Fibroblast of gingiva (primary cell): Measurements from ENCODE around the gene S100A6.
A peak's percentile ranks its signal among the peaks of the same experiment; 100 is the strongest.
"Not testable (repeated sequence)": the region's sequence is repeated elsewhere in the genome, so short reads cannot be mapped to it uniquely, and the experiment has no call there.

Experiments used
- DNase-seq: peaks from one replicate; pipeline ENCODE4 v3.0.0-alpha.2; 2011; ENCODE audit warnings: low read depth

S100A6 gene

DNA sequence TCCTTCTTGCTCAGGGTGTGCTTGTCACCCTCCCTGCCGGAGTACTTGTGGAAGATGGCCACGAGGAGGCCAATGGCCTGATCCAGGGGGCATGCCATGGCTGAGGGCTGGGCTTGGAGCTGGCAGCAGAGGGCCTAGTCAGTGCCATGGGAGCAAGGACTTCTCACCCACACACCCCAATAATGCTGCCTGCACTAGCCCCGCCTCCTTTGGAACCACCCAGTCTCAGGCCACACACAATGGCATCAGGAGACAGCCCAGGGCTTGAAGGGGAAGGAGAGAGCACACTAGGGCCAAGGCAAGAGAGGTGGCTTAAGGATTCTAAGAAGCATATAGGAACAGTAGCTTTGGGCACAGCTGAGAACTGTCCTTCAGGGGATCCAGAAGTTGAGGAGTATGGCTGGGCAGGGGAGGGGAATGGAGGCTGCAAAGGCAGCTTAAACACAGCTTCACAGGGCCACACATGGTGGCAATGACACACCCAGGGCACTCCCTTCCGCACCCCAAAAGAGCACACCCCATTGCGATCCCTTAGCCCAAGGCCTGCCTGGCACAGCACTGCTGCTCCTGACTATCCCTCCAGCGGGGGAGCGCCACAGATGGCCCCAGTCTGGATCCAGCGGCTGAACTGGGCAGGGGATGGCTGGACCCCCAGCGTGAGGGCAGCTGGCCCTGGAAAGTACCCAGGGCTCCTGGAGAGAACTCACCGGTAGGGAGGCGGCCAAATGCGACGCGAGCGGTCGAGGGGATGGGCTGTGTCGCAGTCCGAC lies at the start of gene S100A6:
S100A6 (minus strand) TSS at position 750 of the 770 bp plus-strand sequence; CDS start at position 98, 652 bp downstream.
- DNase-seq = peak; percentile 79

DNA sequence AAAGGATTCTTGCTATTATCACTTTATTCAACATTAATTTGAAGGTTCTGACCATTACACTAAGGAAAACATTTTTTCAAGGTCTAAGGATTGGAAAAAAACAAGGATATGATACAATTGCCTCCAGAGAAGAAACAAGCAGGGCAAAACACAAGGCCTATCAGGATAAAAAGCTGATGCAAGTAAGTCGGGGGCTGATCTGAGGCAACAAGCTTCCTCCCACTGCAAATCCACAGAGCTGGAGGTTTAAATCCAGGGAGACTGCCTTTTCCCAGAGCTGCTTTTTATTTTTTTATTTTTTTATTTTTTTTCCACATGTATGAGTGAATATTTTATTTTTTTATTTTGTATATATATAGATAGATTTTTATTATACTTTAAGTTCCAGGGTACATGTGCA lies 49.2 kb upstream of the S100A6 start:
- no peak for DNase-seq

DNA sequence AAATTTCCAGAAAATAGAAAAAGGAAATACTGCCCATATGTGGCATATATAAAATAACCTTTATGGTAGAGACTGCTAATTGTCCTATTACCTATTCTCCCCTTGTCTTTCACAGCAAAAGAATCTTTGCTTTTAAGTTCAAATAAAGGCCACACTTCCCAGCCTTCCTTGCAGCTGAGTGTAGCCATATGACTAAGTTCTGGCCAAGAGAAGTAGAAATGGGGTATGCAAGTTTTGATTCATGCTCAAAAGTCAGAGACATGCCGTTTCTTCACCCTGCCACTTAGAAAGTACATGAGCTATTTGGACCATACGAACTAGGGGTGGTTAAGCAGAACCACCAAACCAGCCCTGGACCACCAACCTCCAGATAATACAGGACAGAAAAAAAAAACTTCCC lies 48.2 kb upstream of the S100A6 start:
- DNase-seq = no peak

DNA sequence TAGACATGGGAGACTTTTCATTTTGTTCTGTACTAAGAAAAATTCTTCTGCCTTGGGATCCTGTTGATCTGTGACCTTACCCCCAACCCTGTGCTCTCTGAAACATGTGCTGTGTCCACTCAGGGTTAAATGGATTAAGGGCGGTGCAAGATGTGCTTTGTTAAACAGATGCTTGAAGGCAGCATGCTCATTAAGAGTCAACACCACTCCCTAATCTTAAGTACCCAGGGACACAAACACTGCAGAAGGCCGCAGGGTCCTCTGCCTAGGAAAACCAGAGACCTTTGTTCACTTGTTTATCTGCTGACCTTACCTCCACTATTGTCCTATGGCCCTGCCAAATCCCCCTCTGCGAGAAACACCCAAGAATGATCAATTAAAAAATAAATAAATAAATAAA lies 47.7 kb upstream of the S100A6 start:
- not testable (repeated sequence) for DNase-seq

DNA sequence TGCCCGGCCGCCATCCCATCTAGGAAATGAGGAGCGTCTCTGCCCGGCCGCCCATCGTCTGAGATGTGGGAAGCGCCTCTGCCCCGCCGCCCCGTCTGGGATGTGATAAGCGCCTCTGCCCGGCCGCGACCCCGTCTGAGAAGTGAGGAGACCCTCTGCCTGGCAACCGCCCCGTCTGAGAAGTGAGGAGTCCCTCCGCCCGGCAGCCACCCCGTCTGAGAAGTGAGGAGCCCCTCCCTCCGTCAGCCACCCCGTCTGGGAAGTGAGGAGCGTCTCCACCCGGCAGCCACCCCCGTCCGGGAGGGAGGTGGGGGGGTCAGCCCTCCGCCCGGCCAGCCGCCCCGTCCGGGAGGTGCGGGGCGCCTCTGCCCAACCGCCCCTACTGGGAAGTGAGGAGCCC lies 47.0 kb upstream of the S100A6 start:
- DNase-seq = not testable (repeated sequence)

DNA sequence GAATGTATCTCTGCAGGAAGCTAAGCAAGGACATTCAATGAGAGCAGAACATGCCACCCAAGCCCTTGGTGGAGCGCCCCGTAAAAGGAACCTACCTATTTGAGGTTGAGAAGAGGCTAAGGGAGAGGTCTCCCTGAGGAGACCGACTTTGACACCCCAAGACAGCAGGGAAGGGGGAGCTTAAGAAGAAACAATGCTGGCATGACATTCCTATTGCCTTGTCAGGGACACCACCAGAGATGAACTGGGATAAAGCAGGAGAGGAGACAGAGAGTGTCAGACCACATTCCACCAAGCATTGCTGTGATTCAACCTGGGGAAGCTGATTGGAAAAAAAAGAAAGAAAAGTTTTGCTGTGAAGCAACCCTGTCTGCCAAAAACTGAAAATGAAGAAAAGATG lies 43.1 kb upstream of the S100A6 start:
- no peak for DNase-seq

DNA sequence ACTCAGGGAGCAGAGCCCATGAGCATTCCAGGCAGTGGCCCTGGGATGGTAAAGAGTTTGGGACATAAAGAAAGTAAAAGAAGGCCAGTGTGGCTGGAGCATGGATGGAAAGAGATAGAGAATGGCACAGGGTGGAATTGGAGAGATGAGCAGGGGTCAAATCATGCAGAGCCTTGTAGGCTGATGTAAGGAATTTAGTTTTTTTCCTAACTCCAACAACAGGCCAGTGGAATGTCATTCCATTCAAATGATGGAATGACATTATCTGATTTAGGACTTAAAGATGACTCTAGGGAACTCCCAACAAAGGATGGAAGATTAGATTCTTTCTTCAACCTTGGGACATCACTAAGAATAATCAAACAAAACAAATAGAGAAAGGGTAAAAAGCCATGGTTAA lies 42.7 kb upstream of the S100A6 start:
- no peak for DNase-seq

DNA sequence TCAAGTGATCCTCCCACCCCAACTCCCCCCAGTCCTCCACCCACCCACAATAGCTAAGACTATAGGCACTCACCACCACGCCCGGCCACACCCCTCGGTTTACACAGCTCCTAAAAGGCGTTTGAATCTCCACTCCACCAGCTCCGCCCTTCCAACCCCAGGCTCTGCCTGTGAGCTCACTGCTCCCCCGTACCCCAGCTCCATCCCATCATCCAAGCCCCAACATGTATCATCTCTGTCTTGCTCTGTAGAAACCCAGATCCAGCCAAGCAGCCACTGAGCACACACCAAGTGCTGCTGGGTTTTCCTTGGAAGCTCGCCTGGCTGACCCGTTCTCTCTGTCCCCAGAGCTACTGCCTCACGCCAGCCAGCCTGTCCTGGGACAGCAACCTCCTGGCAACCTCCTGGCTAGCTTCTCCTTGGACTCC lies 41.8 kb upstream of the S100A6 start:
- no peak for DNase-seq

DNA sequence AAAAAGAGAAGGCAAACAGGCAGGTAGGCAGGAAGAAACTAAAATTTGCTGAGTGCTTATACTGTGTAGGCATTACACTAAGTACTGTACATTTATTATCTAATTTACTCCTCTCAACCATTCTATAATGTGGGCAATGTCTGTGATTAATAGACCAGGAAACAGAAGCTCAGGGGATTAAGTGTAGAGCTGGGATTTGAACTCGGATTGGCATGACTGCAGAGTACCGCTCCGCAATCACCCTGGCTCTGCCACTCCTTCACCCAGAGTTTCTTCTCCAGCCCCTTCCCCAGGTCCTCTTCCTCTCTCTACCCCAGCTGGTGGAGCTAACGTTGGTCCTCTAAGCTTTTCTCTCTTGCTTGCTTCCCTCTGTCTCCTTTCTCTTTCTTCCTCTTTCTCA lies 41.3 kb upstream of the S100A6 start:
- DNase-seq = no peak

DNA sequence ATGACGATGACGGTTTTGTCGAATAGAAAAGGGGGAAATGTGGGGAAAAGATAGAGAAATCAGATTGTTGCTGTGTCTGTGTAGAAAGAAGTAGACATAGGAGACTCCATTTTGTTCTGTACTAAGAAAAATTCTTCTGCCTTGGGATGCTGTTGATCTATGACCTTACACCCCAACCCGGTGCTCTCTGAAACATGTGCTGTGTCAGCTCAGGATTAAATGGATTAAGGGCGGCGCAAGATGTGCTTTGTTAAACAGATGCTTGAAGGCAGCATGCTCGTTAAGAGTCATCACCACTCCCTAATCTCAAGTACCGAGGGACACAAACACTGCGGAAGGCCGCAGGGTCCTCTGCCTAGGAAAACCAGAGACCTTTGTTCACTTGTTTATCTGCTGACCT lies 39.7 kb upstream of the S100A6 start:
- not testable (repeated sequence) for DNase-seq

DNA sequence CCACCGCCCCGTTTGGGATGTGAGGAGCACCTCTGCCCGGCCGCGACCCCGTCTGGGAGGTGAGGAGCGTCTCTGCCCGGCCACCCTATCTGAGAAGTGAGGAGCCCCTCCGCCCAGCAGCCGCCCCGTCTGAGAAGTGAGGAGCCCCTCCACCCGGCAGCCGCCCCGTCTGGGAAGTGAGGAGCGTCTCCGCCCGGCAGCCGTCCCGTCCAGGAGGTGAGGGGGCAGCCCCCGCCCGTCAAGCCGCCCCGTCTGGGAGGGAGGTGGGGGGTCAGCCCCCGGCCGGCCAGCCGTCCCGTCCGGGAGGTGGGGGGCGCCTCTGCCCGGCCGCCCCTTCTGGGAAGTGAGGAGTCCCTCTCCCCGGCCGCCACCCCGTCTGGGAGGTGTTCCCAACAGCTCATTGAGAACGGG lies 39.3 kb upstream of the S100A6 start:
- DNase-seq = not testable (repeated sequence)

DNA sequence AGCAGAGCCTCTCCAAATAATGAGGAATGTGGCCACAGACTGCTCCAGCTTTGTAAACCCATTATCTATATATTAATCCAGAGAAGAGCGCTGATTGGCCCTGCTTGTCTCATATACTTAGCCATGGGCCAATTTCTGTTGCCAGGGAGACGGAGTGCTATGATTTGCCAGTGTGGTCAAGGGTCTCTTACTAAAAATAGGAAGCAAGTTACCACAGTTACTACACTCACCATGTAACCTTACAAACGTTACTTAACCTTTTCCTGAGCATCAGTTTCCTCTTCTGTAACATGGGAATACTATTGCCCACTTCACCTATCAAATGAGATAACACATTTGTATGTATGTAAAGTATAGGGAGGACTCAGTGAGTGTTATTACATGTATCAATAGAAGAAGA lies 37.6 kb upstream of the S100A6 start:
- no peak for DNase-seq

DNA sequence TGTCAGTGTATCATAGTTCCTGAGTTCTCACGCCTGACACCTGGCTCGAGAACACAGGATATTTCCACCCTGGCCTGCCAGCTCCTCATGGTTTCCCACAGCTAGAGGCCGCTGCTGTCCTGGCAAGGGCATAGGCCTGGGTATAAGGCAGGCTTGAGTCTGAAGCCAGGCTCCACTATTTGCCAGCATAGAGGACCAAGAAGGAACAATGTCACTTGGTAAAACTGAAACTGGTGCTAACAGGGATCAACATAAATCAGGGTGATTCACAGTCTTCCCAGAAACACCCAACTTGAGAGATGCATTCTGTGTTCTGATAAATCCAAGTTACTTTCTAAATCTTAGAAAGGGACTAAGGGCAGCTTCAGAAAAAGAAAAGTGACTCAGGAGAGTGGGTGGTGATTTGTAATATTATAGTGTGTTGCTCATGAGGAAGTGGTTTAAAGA lies 36.8 kb upstream of the S100A6 start:
- DNase-seq = peak; percentile 80

DNA sequence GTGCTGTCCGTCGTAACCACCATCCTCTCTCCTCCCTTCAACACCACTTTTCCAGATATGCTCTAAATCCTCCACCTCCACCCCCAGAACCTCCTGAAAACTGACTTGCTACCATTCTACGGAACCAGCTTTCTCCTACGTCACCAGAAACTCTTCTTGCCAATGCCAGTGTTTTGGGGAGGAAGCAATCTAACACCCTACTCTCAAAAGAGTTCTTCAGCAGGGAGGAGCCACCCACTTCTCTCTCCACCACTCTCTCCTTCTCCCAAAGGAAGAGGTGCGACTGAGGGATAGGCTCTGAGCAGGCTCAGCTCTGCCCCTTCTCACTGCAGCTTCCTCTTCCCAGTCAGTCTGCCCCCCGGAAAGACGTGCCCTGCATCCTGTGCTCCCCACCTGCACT lies 35.9 kb upstream of the S100A6 start:
- DNase-seq = no peak

DNA sequence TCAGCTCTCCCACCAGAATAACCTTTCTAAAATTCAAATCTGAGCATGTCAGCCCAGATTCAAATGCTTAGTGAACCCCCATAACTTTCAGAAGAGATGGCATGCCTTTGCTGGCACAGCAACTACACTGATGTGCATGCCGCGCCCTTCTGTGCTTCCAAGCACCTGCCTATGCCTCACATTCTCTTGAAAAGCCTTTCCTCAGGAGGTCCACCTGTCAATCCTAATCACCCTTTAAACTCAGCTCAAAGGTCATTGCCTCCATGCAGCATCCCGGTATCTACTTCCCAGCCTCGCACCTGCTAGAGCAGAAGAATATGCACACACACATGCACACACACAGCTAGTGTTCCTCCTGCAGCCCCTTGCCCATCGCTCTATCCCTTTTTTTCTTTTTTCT lies 35.1 kb upstream of the S100A6 start:
- DNase-seq = no peak

DNA sequence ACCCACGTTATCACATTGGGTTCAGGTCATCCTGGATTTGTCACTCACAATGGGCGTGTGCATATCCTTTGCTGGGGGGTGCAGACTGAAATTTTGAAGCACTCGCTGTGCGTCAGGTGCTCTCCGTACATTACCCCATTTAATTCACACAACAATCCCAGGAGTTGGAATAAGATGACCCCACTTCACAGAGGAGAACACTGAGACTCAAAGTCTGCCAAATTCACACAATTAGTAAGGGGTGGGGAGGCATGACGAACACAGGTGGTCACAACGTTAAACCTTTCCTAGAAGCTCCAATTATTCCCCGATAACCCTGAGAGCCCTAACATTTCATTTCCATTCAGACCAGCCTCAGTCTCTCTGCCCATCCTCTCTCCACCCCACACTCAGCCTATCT lies 33.7 kb upstream of the S100A6 start:
- no peak for DNase-seq

DNA sequence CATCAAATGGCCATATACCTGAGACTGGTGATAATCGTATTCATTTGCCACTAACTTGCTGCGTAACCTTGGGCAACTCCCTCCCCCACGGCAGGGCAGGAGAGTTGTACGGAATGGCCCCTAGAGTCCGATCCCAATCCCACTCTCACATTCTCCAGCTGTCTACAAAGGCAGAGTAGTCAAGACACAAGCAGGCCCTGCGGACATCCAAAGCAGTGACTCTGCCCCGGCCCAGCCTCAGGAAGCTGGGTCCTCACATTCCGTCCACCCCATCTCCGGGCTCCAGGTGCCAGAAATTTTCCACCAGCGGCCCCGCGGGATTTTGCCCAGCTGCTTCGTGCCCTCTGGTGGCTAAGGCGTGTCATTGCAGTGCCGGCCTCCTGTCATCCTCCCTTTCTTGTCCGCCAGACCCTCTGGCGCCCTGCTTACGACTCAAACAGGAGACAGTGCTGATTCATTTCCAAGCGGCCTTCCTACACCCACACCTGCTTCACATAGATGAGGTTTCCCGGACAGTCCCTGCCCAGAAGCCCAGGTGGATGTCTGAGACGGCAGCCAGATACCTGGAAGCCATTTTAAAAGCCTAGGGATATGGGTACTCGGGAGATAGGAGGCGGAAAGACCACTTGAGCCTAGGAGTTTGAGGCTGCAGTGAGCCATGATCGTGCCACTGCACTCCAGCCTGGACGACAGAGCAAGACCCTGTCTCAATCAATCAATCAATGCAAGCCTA lies 32.7 kb upstream of the S100A6 start:
- DNase-seq = peak; percentile 71

DNA sequence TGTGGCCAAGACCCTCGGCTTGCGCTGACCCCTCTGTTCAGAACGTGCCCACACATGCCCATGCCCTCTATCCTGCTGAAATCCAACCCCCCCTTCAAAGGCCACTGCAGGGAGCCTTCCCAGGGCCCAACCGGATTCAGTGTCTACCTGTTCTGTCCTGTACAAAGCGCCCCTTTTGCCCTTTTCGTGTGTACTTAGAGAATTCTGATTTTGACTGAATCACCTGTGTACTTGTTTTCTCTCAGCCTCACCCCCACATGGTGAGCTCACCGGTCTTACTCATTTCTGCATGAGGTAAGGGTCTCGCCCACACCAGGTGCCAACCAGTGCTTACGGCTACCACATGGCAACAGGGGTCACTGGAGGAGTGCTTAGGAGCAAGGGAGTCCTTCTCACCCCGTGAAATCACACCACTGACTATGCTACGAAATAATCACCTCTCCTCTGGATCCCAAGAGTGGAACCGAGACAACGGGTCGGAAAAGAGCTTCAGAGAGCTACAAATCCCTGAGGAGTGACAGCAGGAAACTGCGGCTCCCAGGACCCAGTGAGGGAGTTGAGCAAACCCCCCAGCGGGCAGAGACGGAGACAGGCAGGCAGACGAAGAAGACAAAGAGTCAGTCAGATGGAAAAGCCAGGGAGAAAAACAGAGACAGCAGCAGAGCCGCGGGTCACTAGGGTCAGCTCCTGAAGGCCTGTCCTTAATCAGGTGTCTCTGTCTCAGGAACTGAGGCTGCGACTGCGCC lies 32.0 kb upstream of the S100A6 start:
- DNase-seq = no peak

DNA sequence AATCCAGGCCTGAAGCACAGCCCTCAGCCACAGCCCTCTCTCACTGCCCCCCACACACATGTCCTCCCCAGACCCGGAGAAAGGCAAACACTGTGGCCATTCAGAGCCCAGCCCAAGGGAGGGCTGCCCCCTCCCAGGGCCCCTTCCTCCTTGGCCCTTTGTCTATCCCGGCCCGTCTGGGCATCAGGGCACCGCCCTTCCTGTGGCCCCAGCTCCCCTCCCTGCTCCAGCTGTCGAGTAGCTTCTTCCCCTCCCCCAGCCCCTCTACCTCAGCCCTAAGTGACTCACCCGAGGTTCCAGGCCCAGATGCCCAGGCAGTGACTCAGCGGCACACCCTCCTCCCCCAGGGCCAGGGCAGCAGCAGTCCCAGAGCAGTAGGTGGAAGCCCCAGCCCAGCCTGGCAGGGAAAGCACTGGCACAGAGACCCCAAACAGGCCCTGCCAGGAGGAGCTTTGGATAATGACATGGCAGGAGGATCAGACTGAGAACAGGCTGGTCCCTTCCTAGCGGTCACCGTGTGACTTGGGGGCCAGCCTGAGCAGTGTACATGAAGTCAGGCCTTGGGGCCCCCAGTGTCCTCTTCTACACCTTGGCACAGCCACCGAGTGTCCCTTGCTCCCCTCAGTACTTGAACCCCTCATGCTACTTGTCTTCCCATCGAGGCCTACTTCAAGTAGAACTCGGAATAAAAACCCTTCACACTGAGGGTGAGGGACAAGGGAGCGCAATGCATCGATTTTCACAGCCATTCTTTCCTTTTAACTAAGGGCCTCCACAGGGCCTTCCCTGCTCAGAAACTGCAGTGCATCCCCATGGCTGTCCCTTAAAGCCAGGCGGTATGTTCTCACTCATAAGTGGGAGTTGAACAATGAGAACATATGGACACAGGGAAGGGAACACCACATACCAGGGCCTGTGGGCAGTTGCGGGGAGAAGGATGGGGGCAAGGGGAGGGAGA lies 30.9 kb upstream of the S100A6 start:
- DNase-seq = peak; percentile 97

DNA sequence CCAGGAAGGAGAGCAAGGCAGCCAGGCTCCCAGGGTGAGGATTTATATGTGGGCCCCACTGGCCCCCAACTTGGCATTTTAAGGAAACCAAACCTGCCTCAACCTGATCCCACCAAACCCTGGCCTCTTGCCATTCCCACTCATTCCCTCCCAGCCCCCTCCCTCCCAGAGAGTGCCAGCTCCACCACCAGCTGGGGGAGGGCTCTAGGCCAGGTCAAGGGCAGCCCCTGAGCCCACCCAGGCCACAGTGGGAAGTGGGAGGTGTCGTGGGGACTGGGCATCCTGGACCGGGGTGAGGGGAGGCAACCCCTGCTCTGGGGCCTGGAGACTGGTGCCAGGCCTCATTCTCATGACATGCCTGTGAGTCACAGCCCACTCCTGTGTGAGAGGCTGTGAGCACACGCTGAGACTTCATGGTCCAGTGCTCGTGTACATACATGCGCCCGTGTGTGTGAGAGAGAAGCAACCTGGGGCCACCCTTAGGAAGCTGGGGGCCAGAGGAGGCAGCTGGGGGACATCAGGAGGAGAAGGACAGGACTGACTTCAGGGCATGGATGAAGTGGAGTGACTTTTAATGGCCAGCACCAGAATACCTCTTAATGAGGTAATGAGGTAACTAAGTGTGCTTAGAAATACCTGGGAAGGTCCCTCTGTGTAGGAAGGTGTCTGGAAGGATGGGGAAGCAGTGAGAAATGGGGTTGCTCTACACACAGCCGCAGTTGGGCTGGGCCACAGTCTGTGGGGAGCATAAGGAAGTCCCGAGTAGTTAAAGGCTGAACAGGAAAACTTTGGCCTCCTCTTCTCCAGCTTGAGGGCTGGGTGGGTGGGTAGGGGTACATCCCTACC lies 30.0 kb upstream of the S100A6 start, which contains the start of gene S100A2:
S100A2 (minus strand) TSS at position 316 of the 846 bp plus-strand sequence. CDS start 1,967 bp downstream, outside the sequence.
- DNase-seq = peak; percentile 84
